ENCODE data around the gene SCP2.
A peak's percentile ranks its signal among the peaks of the same experiment; 100 is the strongest.

The SCP2 gene

GRCh38 chr1:52913537-52913936, 13.5 kb upstream of the SCP2 start:
- Histone ChIP-seq H3K27ac (ENCODE audit: low read depth, low read length, poor library complexity, severe bottlenecking) (no peak overlapping the region), H3K4me1 (ENCODE audit: insufficient read depth, low read length, severe bottlenecking) (no peaks in the 10 kb centered on the region), H3K4me3 (ENCODE audit: low read depth, low read length, poor library complexity, severe bottlenecking) (no peak overlapping the region), H3K79me2 (ENCODE audit: insufficient read depth, low read length) (no peaks in the 10 kb centered on the region), H3K36me3 (ENCODE audit: insufficient read depth, low read length) (no peaks in the 10 kb centered on the region), H3F3A (ENCODE audit: insufficient read depth, low read length) (no peaks in the 10 kb centered on the region), H3K9me3 (ENCODE audit: low read length) (no peaks in the 10 kb centered on the region), H2AFZ (ENCODE audit: low read length) (no peak overlapping the region), H4K20me1 (ENCODE audit: insufficient read depth, low read length) (no peaks in the 10 kb centered on the region), H3K9me2 (ENCODE audit: low read depth, low read length) (no peaks in the 10 kb centered on the region), H3K9ac (ENCODE audit: low read length) (no peak overlapping the region), H3K27me3 (ENCODE audit: insufficient read depth, low read length) (no peaks in the 10 kb centered on the region; the same call in none of the 2 replicates), H3K4me2 (ENCODE audit: low read length) (no peak overlapping the region)
- no peak for TF ChIP-seq EZH2 (IDR thresholded peaks at IDR 0.05; ENCODE audit: borderline replicate concordance, low read length)
- TF ChIP-seq CTCF (IDR thresholded peaks at IDR 0.05; ENCODE audit: low read length): peak; percentile 32; the same call in 1 of the 2 replicates

- no peak overlapping the region for H3K4me3 ChIP-seq (ENCODE audit: low read depth, low read length, poor library complexity, severe bottlenecking)
- H3K4me1 ChIP-seq (ENCODE audit: insufficient read depth, low read length, severe bottlenecking): no peaks in the 10 kb centered on the region
- H3K9ac ChIP-seq (ENCODE audit: low read length): no peak overlapping the region
- H3K27me3 ChIP-seq (ENCODE audit: insufficient read depth, low read length): no peaks in the 10 kb centered on the region; the same call in none of the 2 replicates
- no peak overlapping the region for H3K4me2 ChIP-seq (ENCODE audit: low read length)
- no peaks in the 10 kb centered on the region for H3K36me3 ChIP-seq (ENCODE audit: insufficient read depth, low read length)
- TF ChIP-seq CTCF (IDR thresholded peaks at IDR 0.05; ENCODE audit: low read length): no peak
- TF ChIP-seq EZH2 (IDR thresholded peaks at IDR 0.05; ENCODE audit: borderline replicate concordance, low read length): no peak
- no peaks in the 10 kb centered on the region for H3K9me3 ChIP-seq (ENCODE audit: low read length)
- no peaks in the 10 kb centered on the region for H3K79me2 ChIP-seq (ENCODE audit: insufficient read depth, low read length)
- H3K27ac ChIP-seq (ENCODE audit: low read depth, low read length, poor library complexity, severe bottlenecking): no peak overlapping the region
- H3K9me2 ChIP-seq (ENCODE audit: low read depth, low read length): no peaks in the 10 kb centered on the region
- no peaks in the 10 kb centered on the region for H3F3A ChIP-seq (ENCODE audit: insufficient read depth, low read length)
- no peaks in the 10 kb centered on the region for H4K20me1 ChIP-seq (ENCODE audit: insufficient read depth, low read length)
- no peak overlapping the region for H2AFZ ChIP-seq (ENCODE audit: low read length)
These were observed 12.6 kb upstream of the SCP2 start for GRCh38 chr1:52914463-52914862.

GRCh38 chr1:52915211-52915854, 11.7 kb upstream of the SCP2 start:
- H3K36me3 ChIP-seq (ENCODE audit: insufficient read depth, low read length): no peaks in the 10 kb centered on the region

More at GRCh38 chr1:52915211-52915854, 11.7 kb upstream of the SCP2 start:
- H3K9me2 ChIP-seq (ENCODE audit: low read depth, low read length): no peaks in the 10 kb centered on the region
- no peaks in the 10 kb centered on the region for H4K20me1 ChIP-seq (ENCODE audit: insufficient read depth, low read length)
- H3K4me1 ChIP-seq (ENCODE audit: insufficient read depth, low read length, severe bottlenecking): no peaks in the 10 kb centered on the region
- no peaks in the 10 kb centered on the region; the same call in none of the 2 replicates for H3K27me3 ChIP-seq (ENCODE audit: insufficient read depth, low read length)
- TF ChIP-seq CTCF (IDR thresholded peaks at IDR 0.05; ENCODE audit: low read length) (no peak), EZH2 (IDR thresholded peaks at IDR 0.05; ENCODE audit: borderline replicate concordance, low read length) (no peak)
- no peak overlapping the region for H2AFZ ChIP-seq (ENCODE audit: low read length)
- no peak overlapping the region for H3K4me2 ChIP-seq (ENCODE audit: low read length)
- H3K27ac ChIP-seq (ENCODE audit: low read depth, low read length, poor library complexity, severe bottlenecking): no peak overlapping the region
- H3K79me2 ChIP-seq (ENCODE audit: insufficient read depth, low read length): no peaks in the 10 kb centered on the region
- no peak overlapping the region for H3K4me3 ChIP-seq (ENCODE audit: low read depth, low read length, poor library complexity, severe bottlenecking)
- no peak overlapping the region for H3K9ac ChIP-seq (ENCODE audit: low read length)
- no peaks in the 10 kb centered on the region for H3K9me3 ChIP-seq (ENCODE audit: low read length)
- no peaks in the 10 kb centered on the region for H3F3A ChIP-seq (ENCODE audit: insufficient read depth, low read length)
